GM18498 (cell line): ENCODE measurements around the gene SMPDL3B.

Experiments
- ATAC-seq: cut with Tn5 transposase; IDR thresholded peaks from one replicate; pipeline ENCODE4 v1.9.1; 2021; ENCODE audit warnings: mild to moderate bottlenecking, moderate library complexity; ENCODE audit not compliant: unreplicated experiment

The SMPDL3B gene

GRCh38 chr1:27940297-27940696 is 5.5 kb downstream of the SMPDL3B start:
- ATAC-seq, result no peak

- no peak for ATAC-seq
These were observed 6.2 kb downstream of the SMPDL3B start for GRCh38 chr1:27940870-27941560.

GRCh38 chr1:27941671-27942540 is 7.1 kb downstream of the SMPDL3B start:
- ATAC-seq, result no peak

- ATAC-seq, result no peak
These were observed 10.2 kb downstream of the SMPDL3B start for GRCh38 chr1:27945020-27945419.

GRCh38 chr1:27949027-27949426 is 14.2 kb downstream of the SMPDL3B start:
- no peak for ATAC-seq

- ATAC-seq, result no peak
These were observed 16.6 kb downstream of the SMPDL3B start for GRCh38 chr1:27951396-27951795.

GRCh38 chr1:27952147-27952546 is 17.3 kb downstream of the SMPDL3B start:
- ATAC-seq, result no peak

GRCh38 chr1:27954186-27954585 is 19.4 kb downstream of the SMPDL3B start:
- ATAC-seq, result no peak

GRCh38 chr1:27955076-27955475 is 20.3 kb downstream of the SMPDL3B start:
- ATAC-seq, result no peak

- no peak for ATAC-seq
These were observed 22.0 kb downstream of the SMPDL3B start for GRCh38 chr1:27956761-27957160.

- no peak for ATAC-seq
These were observed 22.9 kb downstream of the SMPDL3B start for GRCh38 chr1:27957655-27958054.

- ATAC-seq, result no peak
These were observed 23.7 kb downstream of the SMPDL3B start for GRCh38 chr1:27958513-27958912.

- ATAC-seq, result peak; percentile 93
These were observed 25.2 kb downstream of the SMPDL3B start, which contains the start of gene XKR8 for GRCh38 chr1:27959792-27960603. Gene XKR8, plus strand, starts transcription at chr1:27959973. Its CDS starts 97 bp downstream, at chr1:27960070.

GRCh38 chr1:27960762-27961645 is 26.2 kb downstream of the SMPDL3B start:
- ATAC-seq, result no peak

GRCh38 chr1:27961646-27962221 is 26.9 kb downstream of the SMPDL3B start:
- no peak for ATAC-seq

GRCh38 chr1:27963393-27963792 is 28.6 kb downstream of the SMPDL3B start:
- no peak for ATAC-seq

GRCh38 chr1:27966402-27967105 is 31.8 kb downstream of the SMPDL3B start:
- ATAC-seq, result no peak

GRCh38 chr1:27967106-27967883 is 32.5 kb downstream of the SMPDL3B start:
- ATAC-seq, result no peak
